ENCODE results near the gene MARVELD2.
"Not testable (repeated sequence)": the region's sequence is repeated elsewhere in the genome, so short reads cannot be mapped to it uniquely, and the experiment has no call there.

MARVELD2 gene

GRCh38 chr5:69449511-69449910, 34.6 kb downstream of the MARVELD2 start:
- DNase-seq = no peak

DNA sequence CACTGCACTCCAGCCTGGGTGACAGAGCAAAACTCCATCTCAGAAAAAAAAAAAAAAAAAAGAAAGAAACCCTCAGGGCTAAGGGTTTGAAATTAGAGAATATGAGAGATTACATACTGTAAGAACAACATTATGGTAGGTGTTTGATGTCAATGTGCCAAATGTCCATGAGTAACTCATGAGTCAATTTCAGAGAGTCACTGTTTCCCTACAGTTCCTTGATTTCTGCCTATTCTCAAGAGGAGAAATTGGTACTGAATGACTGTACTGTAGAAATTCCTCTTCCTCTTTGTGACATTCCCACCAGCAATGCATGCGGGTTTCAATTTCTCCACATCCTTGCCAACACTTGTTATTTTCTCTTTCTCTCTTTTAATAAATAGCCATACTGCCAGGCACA, 35.2 kb downstream of the MARVELD2 start:
- peak; percentile 77 for DNase-seq

- not testable (repeated sequence) for DNase-seq
Observed at GRCh38 chr5:69450527-69450926, 35.6 kb downstream of the MARVELD2 start.

GRCh38 chr5:69451941-69452647, 37.2 kb downstream of the MARVELD2 start:
- no peak for DNase-seq

GRCh38 chr5:69453487-69453886, 38.6 kb downstream of the MARVELD2 start:
- DNase-seq = not testable (repeated sequence)

DNA sequence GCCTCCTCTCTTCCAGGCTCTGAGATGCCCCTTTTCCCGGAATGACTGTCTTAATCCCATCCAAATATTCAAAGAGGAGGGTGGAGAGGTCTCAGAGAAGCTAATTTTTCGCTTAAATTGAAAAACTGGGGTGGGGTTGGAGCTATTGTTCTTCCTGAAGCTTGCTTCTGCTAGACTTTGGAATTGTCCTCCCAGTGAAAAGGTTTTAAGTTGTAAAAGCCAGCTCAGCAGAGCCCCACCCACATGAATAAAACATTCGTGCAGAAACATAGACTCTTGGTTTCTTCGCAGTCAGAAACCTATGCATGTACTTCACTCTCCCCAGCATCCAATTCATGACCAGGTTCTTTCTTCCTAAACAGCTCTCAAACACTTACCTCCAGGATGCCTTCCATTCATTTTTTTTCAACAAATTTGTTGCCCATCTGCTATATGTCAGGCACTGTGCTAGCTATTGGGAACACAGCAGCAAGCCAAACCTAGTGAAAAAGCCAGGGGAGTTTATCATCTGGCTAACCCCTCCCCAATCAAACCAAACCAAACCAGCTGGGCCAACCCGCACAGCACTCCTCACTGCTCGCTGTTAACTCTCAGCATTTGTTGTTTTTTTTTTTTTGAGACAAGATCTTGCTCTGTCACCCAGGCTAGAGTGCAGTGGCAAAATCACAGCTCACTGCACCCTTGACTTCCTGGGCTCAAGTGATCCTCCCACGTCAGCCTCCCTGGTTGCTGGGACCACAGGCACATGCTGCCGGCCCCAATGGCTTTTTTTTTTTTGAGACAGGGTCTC, 39.7 kb downstream of the MARVELD2 start:
- no peak for DNase-seq

GRCh38 chr5:69455428-69455988, 40.6 kb downstream of the MARVELD2 start:
- not testable (repeated sequence) for DNase-seq

DNA sequence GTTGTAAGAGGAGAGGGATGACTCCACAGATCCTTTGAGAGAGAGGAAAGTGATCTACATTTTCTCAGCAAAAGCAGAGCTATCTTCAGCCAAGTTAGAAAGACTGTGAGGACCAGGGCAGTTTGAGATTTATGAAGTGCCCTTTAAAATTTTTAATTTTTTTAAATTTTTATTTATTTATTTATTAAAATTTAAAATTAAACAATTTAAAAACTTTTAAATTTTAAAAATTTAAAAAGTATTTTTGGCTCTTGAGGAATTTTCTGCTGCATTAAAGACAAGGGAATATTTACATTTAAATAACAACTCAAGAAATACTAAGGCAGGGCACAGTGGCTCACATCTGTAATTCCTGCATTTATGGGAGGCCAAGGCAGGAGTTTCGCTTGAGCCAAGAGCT, 47.3 kb downstream of the MARVELD2 start:
- no peak for DNase-seq

GRCh38 chr5:69466375-69466774, 51.5 kb downstream of the MARVELD2 start:
- not testable (repeated sequence) for DNase-seq

DNA sequence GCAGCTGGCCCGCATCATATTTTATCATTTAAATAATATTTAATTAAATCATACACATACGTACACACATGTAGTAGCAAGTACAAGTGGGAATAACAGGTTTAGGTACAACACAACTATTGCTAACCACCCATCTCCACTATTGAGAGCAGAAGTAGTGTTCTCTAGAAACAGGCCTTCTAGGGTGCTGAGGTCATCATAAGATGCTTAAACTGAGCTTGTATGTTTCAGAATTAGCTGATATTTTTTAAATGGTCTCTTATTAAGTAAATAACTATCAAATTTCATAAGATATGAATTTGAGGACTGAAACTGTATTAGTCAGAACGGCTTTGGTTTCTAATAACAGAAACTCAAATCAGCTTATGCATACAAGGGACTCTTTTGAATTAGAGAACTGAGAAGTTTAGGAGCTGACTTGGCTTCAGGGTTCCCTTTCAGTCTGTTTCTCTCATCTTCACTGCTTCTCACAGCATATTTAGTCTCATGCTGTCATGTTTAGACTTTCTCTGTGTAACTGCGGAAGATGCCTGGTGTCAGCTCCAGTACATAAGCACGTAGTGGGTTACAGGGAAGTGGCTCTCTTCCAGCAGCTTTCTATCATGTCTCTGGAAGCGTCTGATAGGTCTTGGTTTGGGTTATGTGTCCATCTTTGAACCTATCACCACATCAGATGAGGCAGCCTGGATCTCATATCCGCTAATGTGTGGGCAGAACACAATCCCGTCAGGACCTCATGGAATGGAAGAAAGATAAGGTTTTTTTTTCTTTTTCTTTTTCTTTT, 52.7 kb downstream of the MARVELD2 start:
- no peak for DNase-seq

GRCh38 chr5:69468631-69469030, 53.7 kb downstream of the MARVELD2 start:
- DNase-seq = no peak

DNA sequence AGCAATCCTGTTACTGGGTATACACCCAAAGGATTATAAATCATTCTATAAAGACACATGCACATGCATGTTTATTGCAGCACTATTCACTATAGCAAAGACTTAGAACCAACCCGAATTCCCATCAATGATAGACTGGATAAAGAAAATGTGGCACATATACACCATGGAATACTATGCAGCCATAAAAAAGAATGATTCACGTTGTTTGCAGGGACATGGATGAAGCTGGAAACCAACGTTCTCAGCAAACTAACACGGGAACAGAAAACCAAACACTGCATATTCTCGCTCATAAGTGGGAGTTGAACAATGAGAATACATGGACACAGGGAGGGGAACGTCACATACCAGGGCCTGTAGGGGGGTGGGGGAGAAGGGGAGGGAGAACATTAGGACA, 56.6 kb downstream of the MARVELD2 start:
- DNase-seq = not testable (repeated sequence)

DNA sequence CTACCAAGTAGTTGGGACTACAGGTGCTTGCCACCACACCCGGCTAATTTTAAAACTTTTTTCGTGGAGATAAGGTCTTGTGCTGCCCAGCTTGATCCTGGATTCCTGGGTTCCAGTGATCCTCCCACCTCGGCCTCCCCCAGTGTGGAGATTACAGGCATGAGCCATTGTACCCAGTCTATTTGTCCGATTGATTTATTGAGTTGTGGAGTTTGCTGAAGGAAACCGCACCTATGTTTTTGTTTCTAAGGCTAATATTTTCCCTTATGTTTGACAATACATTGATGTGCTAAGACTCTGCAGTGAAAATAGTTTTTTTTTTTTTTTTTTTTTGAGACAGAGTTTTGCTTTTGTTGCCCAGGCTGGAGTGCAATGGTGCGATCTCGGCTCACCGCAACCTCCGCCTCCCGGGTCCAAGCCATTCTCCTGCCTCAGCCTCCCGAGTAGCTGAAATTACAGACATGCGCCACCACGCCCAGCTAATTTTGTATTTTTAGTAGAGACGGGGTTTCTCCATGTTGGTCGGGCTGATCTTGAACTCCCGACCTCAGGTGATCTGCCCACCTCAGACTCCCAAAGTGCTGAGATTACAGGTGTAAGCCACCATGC, 57.7 kb downstream of the MARVELD2 start:
- DNase-seq = not testable (repeated sequence)

DNA sequence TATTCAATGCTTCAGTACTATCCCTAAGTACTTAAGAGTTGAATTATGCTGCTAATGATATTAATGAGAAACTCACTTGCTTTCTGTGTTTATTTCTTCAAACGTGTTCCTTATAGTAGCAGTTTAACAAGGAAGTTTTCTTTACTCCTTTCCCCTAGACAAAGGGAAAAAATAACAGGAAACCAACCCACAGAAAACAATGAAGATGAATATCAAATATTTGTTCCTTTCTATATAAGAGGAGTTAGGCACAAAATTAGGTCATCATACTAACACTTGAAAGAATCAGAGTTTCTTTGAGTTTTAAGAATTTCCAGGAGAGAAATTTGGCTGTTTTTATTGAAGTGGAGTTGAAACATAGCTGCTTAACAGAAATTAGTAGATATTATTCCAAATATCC, 62.3 kb downstream of the MARVELD2 start:
- DNase-seq = no peak

DNA sequence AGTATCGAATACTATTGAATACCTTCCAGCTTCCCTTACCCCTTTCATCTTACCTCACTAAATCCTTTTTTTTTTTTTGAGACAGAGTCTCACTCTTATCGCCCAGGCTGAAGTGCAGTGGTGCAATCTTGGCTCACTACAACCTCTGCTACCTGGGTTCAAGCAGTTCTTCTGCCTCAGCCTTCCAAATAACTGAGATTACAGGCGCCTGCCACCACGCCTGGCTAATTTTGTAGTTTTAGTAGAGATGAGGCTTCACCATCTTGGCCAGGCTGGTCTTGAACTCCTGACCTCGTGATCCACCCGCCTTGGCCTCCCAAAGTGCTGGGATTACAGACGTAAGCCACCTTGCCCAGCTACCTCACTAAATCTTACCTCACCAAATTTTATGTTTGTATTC, 63.4 kb downstream of the MARVELD2 start:
- DNase-seq = not testable (repeated sequence)

DNA sequence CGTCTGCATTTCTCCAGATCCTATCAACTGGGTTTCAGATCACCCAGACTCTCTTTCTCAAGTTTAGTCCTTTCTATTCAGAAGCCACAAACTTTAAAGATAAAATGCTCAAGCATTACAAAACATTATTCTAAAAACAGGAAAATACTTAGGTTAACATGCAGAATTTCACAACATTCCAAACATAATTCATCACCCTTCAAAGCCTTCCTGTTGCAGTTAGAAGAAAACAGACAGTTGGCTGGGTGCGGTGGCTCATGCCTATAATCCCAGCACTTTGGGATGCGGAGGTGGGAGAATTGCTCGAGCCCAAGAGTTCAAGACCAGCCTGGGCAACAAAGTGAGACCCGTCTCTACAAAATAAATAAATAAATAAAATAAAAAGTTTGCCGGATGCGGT, 70.0 kb downstream of the MARVELD2 start:
- DNase-seq = peak; percentile 38

DNA sequence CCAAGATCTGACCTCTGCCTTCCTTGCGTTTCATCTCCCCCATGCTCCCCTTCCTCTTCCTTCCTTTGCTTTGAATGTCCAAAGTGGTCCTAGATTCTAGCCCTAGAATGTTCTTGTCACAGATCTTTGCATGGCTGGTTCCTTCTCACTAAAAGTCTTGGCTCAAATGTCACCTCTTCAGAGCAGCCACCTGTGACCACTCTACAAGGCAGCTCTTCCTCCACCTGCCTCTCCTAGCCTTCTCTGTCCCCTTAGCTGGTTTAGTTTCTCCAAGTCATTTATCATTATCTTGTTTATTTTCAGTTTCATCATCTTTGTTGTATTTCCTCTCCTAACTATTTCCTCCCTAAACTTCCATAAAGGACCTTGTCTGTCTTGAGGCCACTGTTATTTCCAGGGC, 70.6 kb downstream of the MARVELD2 start:
- no peak for DNase-seq

DNA sequence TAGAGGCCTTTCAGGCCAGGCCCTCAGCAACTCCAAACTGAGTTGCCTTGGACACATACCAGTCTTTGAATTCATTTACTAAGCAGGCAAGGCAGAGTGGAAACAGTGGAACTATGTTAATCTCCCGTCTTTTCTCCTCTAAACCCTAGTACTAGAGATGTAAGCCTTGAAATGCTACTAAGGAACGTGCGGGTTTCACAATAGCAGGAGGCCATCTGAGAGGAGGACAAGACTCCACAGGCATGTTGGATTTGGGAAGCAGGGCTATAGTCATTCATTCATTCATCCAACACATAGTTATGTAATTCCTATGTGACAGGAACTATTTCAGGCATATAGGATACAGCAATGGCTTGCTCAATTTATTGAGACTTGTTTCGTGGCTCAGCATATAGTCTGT, 74.3 kb downstream of the MARVELD2 start:
- no peak for DNase-seq

DNA sequence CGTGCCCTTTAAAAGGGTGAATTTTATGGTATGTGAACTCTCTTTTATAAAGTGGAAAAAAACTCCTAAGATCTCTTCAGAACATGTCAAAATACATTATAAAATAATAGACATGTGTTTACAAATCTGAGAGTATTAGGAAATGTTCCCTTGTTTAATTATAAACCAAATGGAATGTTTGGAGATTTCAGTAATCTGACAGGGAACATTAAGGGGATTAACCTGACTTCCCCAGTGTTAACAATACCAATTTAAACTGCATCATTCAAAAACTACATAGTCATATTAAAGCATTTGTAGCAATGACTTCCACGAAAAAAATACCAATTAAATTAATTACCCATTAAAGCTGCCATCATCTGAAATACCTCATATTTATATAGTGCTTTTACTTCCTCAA, 76.1 kb downstream of the MARVELD2 start:
- DNase-seq = no peak

GRCh38 chr5:69491838-69492390, 77.0 kb downstream of the MARVELD2 start:
- DNase-seq = no peak

DNA sequence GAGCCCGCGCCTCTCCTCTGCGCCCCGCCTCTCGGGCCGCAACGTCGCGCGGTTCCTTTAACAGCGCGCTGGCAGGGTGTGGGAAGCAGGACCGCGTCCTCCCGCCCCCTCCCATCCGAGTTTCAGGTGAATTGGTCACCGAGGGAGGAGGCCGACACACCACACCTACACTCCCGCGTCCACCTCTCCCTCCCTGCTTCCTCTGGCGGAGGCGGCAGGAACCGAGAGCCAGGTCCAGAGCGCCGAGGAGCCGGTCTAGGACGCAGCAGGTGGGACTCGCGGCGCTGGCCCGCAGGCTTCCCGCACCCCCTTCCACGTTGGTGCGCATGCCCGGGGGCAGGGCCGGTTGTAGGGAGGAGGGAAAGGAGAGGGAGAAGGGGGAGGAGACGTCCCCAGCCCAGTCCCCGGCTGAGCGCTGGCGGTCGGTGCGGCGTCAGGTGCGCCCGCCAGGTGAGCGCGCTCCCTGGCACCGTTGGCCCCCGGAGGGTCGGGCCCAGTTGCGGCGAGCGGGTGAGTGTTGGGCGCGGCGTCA, 77.5 kb downstream of the MARVELD2 start, which contains the start of gene OCLN:
Gene OCLN, plus strand, starts transcription at position 400 of the 532 bp plus-strand sequence. CDS start 11,455 bp downstream, outside the sequence.
- DNase-seq = no peak

GRCh38 chr5:69492923-69493395, 78.0 kb downstream of the MARVELD2 start:
- no peak for DNase-seq
